ENCODE results near the gene GATAD2B.

GRCh38 chr1:153774780-153775457 lies 147.9 kb downstream of the GATAD2B start, which contains the start of gene SLC27A3:
- TF ChIP-seq RARB (CRISPR knock-in tag; IDR thresholded peaks at IDR 0.05) (no peak), CREB5 (CRISPR knock-in tag; IDR thresholded peaks at IDR 0.05; ENCODE audit: low read depth) (no peak), ZFP3 (CRISPR knock-in tag; IDR thresholded peaks at IDR 0.05) (no peak), ZNF70 (CRISPR knock-in tag; IDR thresholded peaks at IDR 0.05) (no peak), ISL1 (CRISPR knock-in tag; IDR thresholded peaks at IDR 0.05) (no peak), OSR1 (CRISPR knock-in tag; IDR thresholded peaks at IDR 0.05) (no peak), ARNTL (CRISPR knock-in tag; IDR thresholded peaks at IDR 0.05; ENCODE audit: borderline replicate concordance, low read depth) (no peak), TCF4 (CRISPR knock-in tag; IDR thresholded peaks at IDR 0.05; ENCODE audit: borderline replicate concordance) (no peak), PPARA (CRISPR knock-in tag; IDR thresholded peaks at IDR 0.05; ENCODE audit: borderline replicate concordance) (no peak), GLIS3 (CRISPR knock-in tag; IDR thresholded peaks at IDR 0.05) (no peak), ZFP30 (CRISPR knock-in tag; IDR thresholded peaks at IDR 0.05) (no peak)
- TF ChIP-seq, protein P1, sequence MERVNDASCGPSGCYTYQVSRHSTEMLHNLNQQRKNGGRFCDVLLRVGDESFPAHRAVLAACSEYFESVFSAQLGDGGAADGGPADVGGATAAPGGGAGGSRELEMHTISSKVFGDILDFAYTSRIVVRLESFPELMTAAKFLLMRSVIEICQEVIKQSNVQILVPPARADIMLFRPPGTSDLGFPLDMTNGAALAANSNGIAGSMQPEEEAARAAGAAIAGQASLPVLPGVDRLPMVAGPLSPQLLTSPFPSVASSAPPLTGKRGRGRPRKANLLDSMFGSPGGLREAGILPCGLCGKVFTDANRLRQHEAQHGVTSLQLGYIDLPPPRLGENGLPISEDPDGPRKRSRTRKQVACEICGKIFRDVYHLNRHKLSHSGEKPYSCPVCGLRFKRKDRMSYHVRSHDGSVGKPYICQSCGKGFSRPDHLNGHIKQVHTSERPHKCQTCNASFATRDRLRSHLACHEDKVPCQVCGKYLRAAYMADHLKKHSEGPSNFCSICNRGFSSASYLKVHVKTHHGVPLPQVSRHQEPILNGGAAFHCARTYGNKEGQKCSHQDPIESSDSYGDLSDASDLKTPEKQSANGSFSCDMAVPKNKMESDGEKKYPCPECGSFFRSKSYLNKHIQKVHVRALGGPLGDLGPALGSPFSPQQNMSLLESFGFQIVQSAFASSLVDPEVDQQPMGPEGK (CRISPR knock-in tag; IDR thresholded peaks at IDR 0.05; ENCODE audit: borderline replicate concordance) = no peak
- TF ChIP-seq, protein P2, sequence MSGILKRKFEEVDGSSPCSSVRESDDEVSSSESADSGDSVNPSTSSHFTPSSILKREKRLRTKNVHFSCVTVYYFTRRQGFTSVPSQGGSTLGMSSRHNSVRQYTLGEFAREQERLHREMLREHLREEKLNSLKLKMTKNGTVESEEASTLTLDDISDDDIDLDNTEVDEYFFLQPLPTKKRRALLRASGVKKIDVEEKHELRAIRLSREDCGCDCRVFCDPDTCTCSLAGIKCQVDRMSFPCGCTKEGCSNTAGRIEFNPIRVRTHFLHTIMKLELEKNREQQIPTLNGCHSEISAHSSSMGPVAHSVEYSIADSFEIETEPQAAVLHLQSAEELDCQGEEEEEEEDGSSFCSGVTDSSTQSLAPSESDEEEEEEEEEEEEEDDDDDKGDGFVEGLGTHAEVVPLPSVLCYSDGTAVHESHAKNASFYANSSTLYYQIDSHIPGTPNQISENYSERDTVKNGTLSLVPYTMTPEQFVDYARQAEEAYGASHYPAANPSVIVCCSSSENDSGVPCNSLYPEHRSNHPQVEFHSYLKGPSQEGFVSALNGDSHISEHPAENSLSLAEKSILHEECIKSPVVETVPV (CRISPR knock-in tag; IDR thresholded peaks at IDR 0.05) = no peak
- TF ChIP-seq, protein P3, sequence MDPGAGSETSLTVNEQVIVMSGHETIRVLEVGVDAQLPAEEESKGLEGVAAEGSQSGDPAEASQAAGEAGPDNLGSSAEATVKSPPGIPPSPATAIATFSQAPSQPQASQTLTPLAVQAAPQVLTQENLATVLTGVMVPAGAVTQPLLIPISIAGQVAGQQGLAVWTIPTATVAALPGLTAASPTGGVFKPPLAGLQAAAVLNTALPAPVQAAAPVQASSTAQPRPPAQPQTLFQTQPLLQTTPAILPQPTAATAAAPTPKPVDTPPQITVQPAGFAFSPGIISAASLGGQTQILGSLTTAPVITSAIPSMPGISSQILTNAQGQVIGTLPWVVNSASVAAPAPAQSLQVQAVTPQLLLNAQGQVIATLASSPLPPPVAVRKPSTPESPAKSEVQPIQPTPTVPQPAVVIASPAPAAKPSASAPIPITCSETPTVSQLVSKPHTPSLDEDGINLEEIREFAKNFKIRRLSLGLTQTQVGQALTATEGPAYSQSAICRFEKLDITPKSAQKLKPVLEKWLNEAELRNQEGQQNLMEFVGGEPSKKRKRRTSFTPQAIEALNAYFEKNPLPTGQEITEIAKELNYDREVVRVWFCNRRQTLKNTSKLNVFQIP (CRISPR knock-in tag; IDR thresholded peaks at IDR 0.05; ENCODE audit: borderline replicate concordance, low read depth) = no peak
